H9 (cell line): ENCODE data around the gene TMEM132D. TPM values are rescaled to one million over a fixed set of nuclear protein-coding genes. Genes with fewer than 3 reads are reported as not detected.

Experiments used
- DNase-seq: peaks from one replicate; pipeline ENCODE4 v3.0.0-alpha.2; 2017
- H2AFZ ChIP-seq: one replicate; pipeline ENCODE4 v1.6.1; 2013; ENCODE audit warnings: mild to moderate bottlenecking, low read length, control low read depth, moderate library complexity
- H2AK5ac ChIP-seq: 2 replicates; pipeline ENCODE4 v1.6.1; 2013; ENCODE audit warnings: low read length, control low read depth, mixed read lengths; ENCODE audit not compliant: insufficient read length
- H2BK120ac ChIP-seq: one replicate; pipeline ENCODE4 v1.6.1; 2013; ENCODE audit warnings: low read depth, mild to moderate bottlenecking, low read length, control low read depth, inconsistent platforms; ENCODE audit not compliant: poor library complexity, severe bottlenecking
- H2BK12ac ChIP-seq: 2 replicates; pipeline ENCODE4 v1.6.1; 2013; ENCODE audit warnings: low read length, control low read depth, mixed read lengths, low read depth; ENCODE audit not compliant: insufficient read length
- H2BK15ac ChIP-seq: 2 replicates; pipeline ENCODE4 v1.6.1; 2013; ENCODE audit warnings: low read depth, low read length, control low read depth
- H2BK20ac ChIP-seq: one replicate; pipeline ENCODE4 v1.6.1; 2013; ENCODE audit warnings: low read depth, mild to moderate bottlenecking, low read length, control low read depth, inconsistent platforms; ENCODE audit not compliant: poor library complexity, severe bottlenecking
- H2BK5ac ChIP-seq: 2 replicates; pipeline ENCODE4 v1.6.1; 2013; ENCODE audit warnings: low read length, control low read depth, mixed read lengths; ENCODE audit not compliant: insufficient read length
- H3K14ac ChIP-seq: 2 replicates; pipeline ENCODE4 v1.6.1; 2013; ENCODE audit warnings: low read length, control low read depth; ENCODE audit not compliant: insufficient read depth
- H3K18ac ChIP-seq: 2 replicates; pipeline ENCODE4 v1.6.1; 2013; ENCODE audit warnings: low read depth, mild to moderate bottlenecking, mixed read lengths, low read length, control low read depth; ENCODE audit not compliant: insufficient read length
- H3K23ac ChIP-seq: 2 replicates; pipeline ENCODE4 v1.6.1; 2013; ENCODE audit warnings: low read length, control low read depth, mixed read lengths, low read depth; ENCODE audit not compliant: insufficient read length
- H3K23me2 ChIP-seq: 2 replicates; pipeline ENCODE4 v1.6.1; 2013; ENCODE audit warnings: low read depth, mild to moderate bottlenecking, mixed read lengths, low read length, control low read depth; ENCODE audit not compliant: insufficient read length, poor library complexity, severe bottlenecking
- H3K27ac ChIP-seq: 2 replicates; pipeline ENCODE4 v1.5.1; 2013; ENCODE audit warnings: low read length, control low read depth, mixed read lengths, low read depth; ENCODE audit not compliant: insufficient read length
- H3K27me3 ChIP-seq: 2 replicates; pipeline ENCODE4 v1.6.1; 2013; ENCODE audit warnings: low read length, control low read depth, inconsistent platforms; ENCODE audit not compliant: insufficient read depth
- H3K4ac ChIP-seq: 2 replicates; pipeline ENCODE4 v1.6.1; 2013; ENCODE audit warnings: low read depth, mild to moderate bottlenecking, control low read depth, inconsistent platforms, low read length, moderate library complexity
- H3K4me1 ChIP-seq: 2 replicates; pipeline ENCODE4 v1.6.1; 2013; ENCODE audit warnings: low read length, control low read depth, inconsistent platforms; ENCODE audit not compliant: insufficient read depth
- H3K4me2 ChIP-seq: 2 replicates; pipeline ENCODE4 v1.6.1; 2013; ENCODE audit warnings: low read length, control low read depth, mixed read lengths; ENCODE audit not compliant: insufficient read length, insufficient read depth
- H3K56ac ChIP-seq: 2 replicates; pipeline ENCODE4 v1.6.1; 2013; ENCODE audit warnings: low read depth, mild to moderate bottlenecking, mixed read lengths, low read length, control low read depth; ENCODE audit not compliant: insufficient read length
- H3K79me1 ChIP-seq: 2 replicates; pipeline ENCODE4 v1.6.1; 2013; ENCODE audit warnings: low read depth, mild to moderate bottlenecking, moderate library complexity, low read length, control low read depth, inconsistent platforms; ENCODE audit not compliant: insufficient read depth, poor library complexity, severe bottlenecking
- H3K79me2 ChIP-seq: 2 replicates; pipeline ENCODE4 v1.6.1; 2013; ENCODE audit warnings: low read length, control low read depth, inconsistent platforms; ENCODE audit not compliant: insufficient read depth
- H3K9ac ChIP-seq: 2 replicates; pipeline ENCODE4 v1.6.1; 2013; ENCODE audit warnings: low read length, control low read depth, mixed read lengths; ENCODE audit not compliant: insufficient read length; ENCODE audit errors: extremely low read depth
- H3K9me3 ChIP-seq: one replicate; pipeline ENCODE4 v1.6.1; 2013; ENCODE audit warnings: low read depth, low read length, inconsistent platforms; ENCODE audit not compliant: control insufficient read depth
- H3T11ph ChIP-seq: one replicate; pipeline ENCODE4 v1.6.1; 2013; ENCODE audit warnings: mild to moderate bottlenecking, low read length, control low read depth, inconsistent platforms
- H4K20me1 ChIP-seq: one replicate; pipeline ENCODE4 v1.6.1; 2013; ENCODE audit not compliant: control insufficient read depth, insufficient read length, insufficient read depth
- H4K5ac ChIP-seq: 2 replicates; pipeline ENCODE4 v1.6.1; 2013; ENCODE audit warnings: low read depth, mild to moderate bottlenecking, mixed read lengths, low read length, control low read depth; ENCODE audit not compliant: insufficient read length
- H4K8ac ChIP-seq: replicated peaks from 2 replicates; pipeline ENCODE4 v1.6.1; 2013; ENCODE audit warnings: low read length, control low read depth, mixed read lengths, low read depth; ENCODE audit not compliant: insufficient read length
- H4K91ac ChIP-seq: 2 replicates; pipeline ENCODE4 v1.6.1; 2013; ENCODE audit warnings: low read depth, mild to moderate bottlenecking, moderate library complexity, mixed read lengths, low read length, control low read depth; ENCODE audit not compliant: insufficient read length
- H3K27ac Mint-ChIP-seq, 3 experiments: 2 replicates in 2 of 3; 3 replicates in 1 of 3; pipeline ENCODE4 v1.8.0; 2020 to 2021; ENCODE audit warnings: mixed read lengths in 3 of 3, mild to moderate bottlenecking in 1 of 3, moderate library complexity in 1 of 3
- H3K27me3 Mint-ChIP-seq: 2 replicates; pipeline ENCODE4 v1.8.0; 2021; ENCODE audit warnings: low read depth, mild to moderate bottlenecking, moderate library complexity, mixed read lengths
- H3K36me3 Mint-ChIP-seq, 3 experiments: 2 replicates in 2 of 3; 3 replicates in 1 of 3; pipeline ENCODE4 v1.8.0; 2020 to 2021; ENCODE audit warnings: low read depth in 3 of 3, mixed read lengths in 3 of 3; ENCODE audit not compliant: insufficient read depth in 1 of 3
- H3K4me1 Mint-ChIP-seq, 2 experiments: 2 replicates each; pipeline ENCODE4 v1.8.0; 2020; ENCODE audit warnings: mixed read lengths in 2 of 2
- H3K4me3 Mint-ChIP-seq, 2 experiments: 2 replicates in 1 of 2; 3 replicates in 1 of 2; pipeline ENCODE4 v1.8.0; 2020 to 2021; ENCODE audit warnings: mild to moderate bottlenecking in 2 of 2, mixed read lengths in 2 of 2, moderate library complexity in 1 of 2
- H3K9me3 Mint-ChIP-seq, 2 experiments: 2 replicates in 1 of 2; 3 replicates in 1 of 2; pipeline ENCODE4 v1.8.0; 2020; ENCODE audit warnings: mild to moderate bottlenecking in 2 of 2, mixed read lengths in 2 of 2, moderate library complexity in 1 of 2
- WGBS: extraction: QIAGEN DNeasy Blood & Tissue Kit; methylation state at CpG from one replicate; pipeline ENCODE4 v1.1.7; 2013; ENCODE audit warnings: missing lambda C conversion rate, low lambda C conversion rate, mixed read lengths; ENCODE audit not compliant: insufficient read length; ENCODE audit errors: extremely low coverage; 5-methylcytosine and 5-hydroxymethylcytosine counted together
- total RNA-seq: library from RNA; stranded (reverse); gene quantifications from 2 replicates; pipeline ENCODE4 v1.2.1, GENCODE V29; 2021
- TF ChIP-seq, protein P1 (sequence below): fragments of 200-600 bp; sonication (generic); conservative IDR thresholded peaks from 3 replicates; pipeline ENCODE4 v1.8.0; 2021; ENCODE audit warnings: antibody characterized with exemption, mild to moderate bottlenecking

The TMEM132D gene
- total RNA-seq, 1 experiment from 2014 or later, result 6.1 TPM

DNA sequence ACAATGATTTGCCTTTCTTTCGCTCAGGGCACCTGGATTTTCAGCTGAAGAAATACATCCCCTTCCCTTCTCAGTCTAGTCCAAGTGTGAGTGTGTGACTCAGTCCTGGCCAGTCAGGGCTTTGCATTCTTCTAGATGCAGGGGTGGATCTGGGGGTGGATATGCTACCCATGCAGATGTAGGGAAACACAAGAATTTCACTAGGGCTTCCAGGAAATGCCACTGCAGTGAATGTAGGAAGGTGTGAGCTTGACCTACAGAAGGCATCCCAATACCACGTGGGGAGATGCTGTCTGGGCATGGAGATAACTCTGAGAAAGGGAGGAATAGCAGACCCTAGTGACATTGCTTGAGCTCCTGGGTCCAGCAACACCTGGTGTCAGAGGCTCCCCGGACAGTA, 646.3 kb downstream of the TMEM132D start:
- Mint-ChIP-seq H3K9me3 (peaks cover 0 to 4% of the 10 kb centered on the region in 2 experiments; a peak in 3 of 5 replicates), H3K36me3 (0 out of 7 replicates have a peak, but pooled peaks cover 0 to 2% (median 0%) of the 10 kb centered on the region in 3 experiments), H3K27ac (no peak overlapping the region; a peak in 1 of 7 replicates), H3K27me3 (no peaks in the 10 kb centered on the region; the same call in 1 of the 2 replicates), H3K4me1 (peaks cover 0 to 4% of the 10 kb centered on the region in 2 experiments; a peak in 2 of 4 replicates), H3K4me3 (no peak overlapping the region)
- Histone ChIP-seq H3T11ph (no peak overlapping the region), H2BK5ac (no peak overlapping the region), H3K23ac (no peak overlapping the region), H3K4me1 (no peaks in the 10 kb centered on the region), H4K20me1 (no peaks in the 10 kb centered on the region), H3K27ac (no peak overlapping the region), H3K4me2 (no peak overlapping the region), H2AK5ac (no peak overlapping the region), H3K79me1 (no peaks in the 10 kb centered on the region), H4K8ac (no peak overlapping the region), H3K56ac (no peak overlapping the region), H3K14ac (no peak overlapping the region), H2BK15ac (no peak overlapping the region), H2BK20ac (no peak overlapping the region), H4K91ac (no peak overlapping the region), H3K9ac (no peak overlapping the region), H3K4ac (no peak overlapping the region), H2AFZ (no peak overlapping the region), H3K9me3 (no peaks in the 10 kb centered on the region), H3K79me2 (no peaks in the 10 kb centered on the region), H3K23me2 (no peaks in the 10 kb centered on the region), H3K18ac (no peak overlapping the region), H4K5ac (no peak overlapping the region), H3K27me3 (no peaks in the 10 kb centered on the region), H2BK120ac (no peak overlapping the region), H2BK12ac (no peak overlapping the region)
- TF ChIP-seq, protein P1, sequence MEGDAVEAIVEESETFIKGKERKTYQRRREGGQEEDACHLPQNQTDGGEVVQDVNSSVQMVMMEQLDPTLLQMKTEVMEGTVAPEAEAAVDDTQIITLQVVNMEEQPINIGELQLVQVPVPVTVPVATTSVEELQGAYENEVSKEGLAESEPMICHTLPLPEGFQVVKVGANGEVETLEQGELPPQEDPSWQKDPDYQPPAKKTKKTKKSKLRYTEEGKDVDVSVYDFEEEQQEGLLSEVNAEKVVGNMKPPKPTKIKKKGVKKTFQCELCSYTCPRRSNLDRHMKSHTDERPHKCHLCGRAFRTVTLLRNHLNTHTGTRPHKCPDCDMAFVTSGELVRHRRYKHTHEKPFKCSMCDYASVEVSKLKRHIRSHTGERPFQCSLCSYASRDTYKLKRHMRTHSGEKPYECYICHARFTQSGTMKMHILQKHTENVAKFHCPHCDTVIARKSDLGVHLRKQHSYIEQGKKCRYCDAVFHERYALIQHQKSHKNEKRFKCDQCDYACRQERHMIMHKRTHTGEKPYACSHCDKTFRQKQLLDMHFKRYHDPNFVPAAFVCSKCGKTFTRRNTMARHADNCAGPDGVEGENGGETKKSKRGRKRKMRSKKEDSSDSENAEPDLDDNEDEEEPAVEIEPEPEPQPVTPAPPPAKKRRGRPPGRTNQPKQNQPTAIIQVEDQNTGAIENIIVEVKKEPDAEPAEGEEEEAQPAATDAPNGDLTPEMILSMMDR, result no peak
- DNase-seq, result no peak
- WGBS, result no CpG with 5 or more reads among the region's 3 CpGs
